ENCODE results near the gene CLCN3.

The CLCN3 gene

DNA sequence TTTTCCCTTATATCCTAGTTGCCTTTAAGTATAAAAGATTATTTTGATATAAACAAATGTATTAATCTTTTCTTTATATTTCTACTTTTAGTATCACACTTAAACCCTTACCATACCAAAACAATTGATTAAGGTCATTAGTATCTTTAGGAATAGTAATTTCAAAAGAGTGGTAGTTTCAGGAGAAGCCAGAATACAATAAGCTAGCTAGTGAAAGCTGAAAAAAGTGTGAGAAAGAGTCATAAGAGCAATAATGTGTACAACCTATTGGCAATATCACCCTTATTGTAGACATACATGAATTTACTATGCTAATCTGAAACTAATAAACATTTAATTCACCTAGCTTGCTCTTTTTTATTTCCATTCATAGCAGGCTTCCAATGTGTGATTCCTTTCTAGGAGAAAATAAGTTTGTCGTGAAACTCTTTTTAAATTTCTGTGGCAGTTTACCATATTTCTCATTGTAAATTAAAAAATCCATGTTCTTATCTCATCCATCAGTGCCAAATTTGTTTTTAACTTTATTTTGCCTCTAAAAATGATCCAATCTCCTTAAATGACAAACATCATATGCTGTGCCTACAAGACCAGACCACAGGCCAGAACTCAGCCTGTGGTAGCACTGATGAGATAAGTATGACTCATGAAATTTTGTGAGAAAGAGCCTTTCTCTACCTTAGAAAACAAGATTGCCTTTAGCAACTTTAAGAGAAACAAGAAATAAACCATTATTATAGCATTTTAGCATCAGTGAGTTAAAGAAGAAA, 16.1 kb upstream of the CLCN3 start:
- no peaks in the 10 kb centered on the region for H3K4me1 ChIP-seq (ENCODE audit: control insufficient read depth, insufficient read depth, low read length)
- H3K4me3 ChIP-seq (ENCODE audit: low read length) = no peak overlapping the region
- no peak overlapping the region for H3K9ac ChIP-seq (ENCODE audit: low read length)
- no peaks in the 10 kb centered on the region for H3K36me3 ChIP-seq (ENCODE audit: control insufficient read depth, insufficient read depth, low read length)
- no peaks in the 10 kb centered on the region for H3K27me3 ChIP-seq (ENCODE audit: control insufficient read depth, insufficient read depth, low read length)
- no peaks in the 10 kb centered on the region for H3K9me3 ChIP-seq (ENCODE audit: control insufficient read depth, low read length)

DNA sequence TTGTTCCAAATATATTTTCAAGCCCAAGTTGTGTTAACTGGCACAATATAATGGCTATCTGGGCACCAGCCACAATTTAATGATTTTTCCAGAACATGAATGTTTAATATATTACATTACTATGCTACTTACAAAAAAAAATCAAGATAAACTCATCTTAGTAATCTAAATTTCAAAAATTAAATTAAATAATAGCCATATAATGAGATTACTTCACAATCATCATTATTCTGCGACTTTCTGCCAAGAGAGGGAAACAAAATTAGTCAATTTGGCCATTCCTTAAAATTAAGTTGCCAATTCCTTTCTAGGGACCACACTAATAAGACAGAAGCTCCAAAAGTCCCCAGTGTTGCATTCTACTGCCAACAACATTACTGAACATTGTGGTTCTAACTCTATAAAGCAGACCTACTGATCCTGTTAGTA, 15.5 kb upstream of the CLCN3 start:
- Histone ChIP-seq H3K36me3 (ENCODE audit: control insufficient read depth, insufficient read depth, low read length) (no peaks in the 10 kb centered on the region), H3K27me3 (ENCODE audit: control insufficient read depth, insufficient read depth, low read length) (no peaks in the 10 kb centered on the region), H3K9ac (ENCODE audit: low read length) (no peak overlapping the region), H3K4me3 (ENCODE audit: low read length) (no peak overlapping the region), H3K9me3 (ENCODE audit: control insufficient read depth, low read length) (no peaks in the 10 kb centered on the region), H3K4me1 (ENCODE audit: control insufficient read depth, insufficient read depth, low read length) (no peaks in the 10 kb centered on the region)

DNA sequence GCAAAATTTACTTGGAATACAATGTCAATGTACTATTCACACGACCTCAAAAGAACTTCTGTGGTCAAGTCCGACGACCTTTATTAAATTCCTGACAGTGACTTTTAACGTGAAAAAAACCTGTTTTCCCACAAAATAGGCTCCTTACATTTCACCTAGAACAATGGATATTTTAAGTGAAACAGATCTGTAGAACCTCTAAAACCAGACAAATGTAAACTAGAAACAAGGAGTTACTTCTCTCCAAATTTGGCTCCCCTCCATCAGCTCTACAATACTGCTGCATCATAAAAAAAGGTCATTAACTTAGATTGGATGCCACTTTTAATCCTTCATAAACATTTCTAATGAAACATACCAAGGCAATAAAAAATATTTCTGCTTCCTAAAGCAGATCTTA, 9.2 kb upstream of the CLCN3 start:
- no peak overlapping the region for H3K4me3 ChIP-seq (ENCODE audit: low read length)
- H3K4me1 ChIP-seq (ENCODE audit: control insufficient read depth, insufficient read depth, low read length) = peaks cover 7% of the 10 kb centered on the region
- no peaks in the 10 kb centered on the region for H3K36me3 ChIP-seq (ENCODE audit: control insufficient read depth, insufficient read depth, low read length)
- no peak overlapping the region for H3K9ac ChIP-seq (ENCODE audit: low read length)
- H3K27me3 ChIP-seq (ENCODE audit: control insufficient read depth, insufficient read depth, low read length) = no peaks in the 10 kb centered on the region
- H3K9me3 ChIP-seq (ENCODE audit: control insufficient read depth, low read length) = no peaks in the 10 kb centered on the region

DNA sequence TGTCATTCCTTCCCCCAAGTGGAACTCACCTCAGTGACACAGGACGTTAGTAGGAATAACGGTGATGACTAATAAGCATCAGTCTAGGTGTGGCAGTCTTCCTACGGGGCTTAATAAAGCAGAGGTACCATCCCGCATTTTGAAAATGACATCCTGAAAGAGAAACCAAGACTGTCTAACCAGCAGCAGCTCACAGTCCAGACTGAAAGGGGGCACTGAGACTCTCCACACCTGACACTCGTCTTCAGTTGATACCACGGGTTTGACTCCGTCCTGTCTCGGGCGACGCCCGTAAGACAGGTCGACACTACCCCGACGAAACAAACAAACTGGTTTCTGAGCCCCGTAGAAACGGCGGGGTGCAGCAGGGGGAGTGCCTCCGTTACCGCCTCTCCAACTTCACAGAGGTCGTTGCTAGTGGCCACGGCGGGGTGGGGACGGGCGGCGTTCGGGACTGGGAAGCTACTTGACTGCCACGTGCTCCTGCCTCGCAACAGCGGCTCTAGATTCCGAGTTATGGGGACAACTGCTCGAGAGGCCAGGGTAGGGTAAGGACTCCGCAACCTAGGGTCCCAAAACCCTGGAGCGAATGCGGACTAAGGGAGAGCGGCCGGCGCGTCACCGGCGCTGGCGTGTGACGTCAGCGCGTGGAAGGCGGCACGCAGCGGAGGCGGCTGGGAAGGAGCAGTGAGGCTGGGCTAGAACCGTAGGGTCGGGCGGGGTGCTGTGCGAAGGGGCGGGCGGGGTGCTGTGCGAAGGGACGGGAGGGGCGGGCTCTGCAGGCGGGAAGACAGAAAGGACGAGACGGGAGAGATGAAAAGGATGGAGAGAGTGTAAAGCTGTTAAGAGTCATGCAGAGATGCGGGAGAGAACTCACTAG, 8.1 kb upstream of the CLCN3 start, which contains the start of gene NEK1:
Gene NEK1, minus strand, starts transcription at position 593 of the 880 bp plus-strand sequence. CDS start 9,953 bp downstream, outside the sequence.
- Histone ChIP-seq H3K27me3 (ENCODE audit: control insufficient read depth, insufficient read depth, low read length) (no peaks in the 10 kb centered on the region), H3K36me3 (ENCODE audit: control insufficient read depth, insufficient read depth, low read length) (no peaks in the 10 kb centered on the region), H3K9me3 (ENCODE audit: control insufficient read depth, low read length) (no peaks in the 10 kb centered on the region), H3K4me3 (ENCODE audit: low read length) (peak within 1 kb of the TSS; percentile 96), H3K4me1 (ENCODE audit: control insufficient read depth, insufficient read depth, low read length) (peaks cover 7% of the 10 kb centered on the region), H3K9ac (ENCODE audit: low read length) (peak within 1 kb of the TSS; percentile 87)

DNA sequence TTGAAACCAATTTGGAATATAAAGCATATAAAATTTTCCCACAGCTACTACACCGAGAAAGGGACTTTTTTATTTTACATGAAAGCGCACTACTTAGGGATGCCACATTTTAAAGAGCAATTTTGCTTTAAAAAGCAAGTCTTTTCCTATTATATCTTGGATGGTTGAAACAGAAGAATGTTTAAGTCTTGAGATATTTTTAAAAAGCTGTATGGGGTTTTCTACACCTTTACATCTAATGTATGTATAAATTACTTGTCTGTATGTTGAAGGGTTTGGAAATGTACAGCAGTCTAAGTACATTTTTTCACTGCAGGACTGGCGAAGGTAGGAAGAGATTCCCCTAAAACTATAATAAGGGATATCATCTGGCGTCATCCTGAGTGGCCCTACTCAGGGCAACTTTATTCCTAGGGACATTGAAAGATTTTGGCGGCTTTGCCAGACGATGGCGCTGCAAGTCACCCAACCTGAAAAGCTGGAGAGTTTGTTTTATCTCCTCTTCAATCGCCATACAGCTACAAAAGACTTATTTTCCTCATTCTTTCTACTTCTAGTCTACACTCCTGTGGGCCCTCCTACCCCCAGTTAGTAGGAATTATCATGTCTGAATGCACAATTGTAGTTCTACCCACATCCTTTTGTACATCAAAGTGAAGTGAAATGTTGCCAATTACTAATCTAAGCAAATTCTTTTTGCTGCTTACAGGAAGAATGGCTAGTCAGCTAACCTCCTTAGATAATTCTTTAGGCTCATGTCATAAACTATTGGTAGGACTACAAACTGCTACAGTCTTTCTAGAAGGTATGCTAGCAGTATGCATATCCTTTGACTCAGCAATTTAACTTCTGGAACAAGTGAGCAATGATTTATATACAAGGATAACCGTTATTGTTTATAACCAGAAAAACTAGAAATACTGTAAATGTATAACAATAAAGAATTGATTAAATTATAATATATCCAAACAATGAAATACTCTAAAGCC, 7.2 kb upstream of the CLCN3 start:
- H3K36me3 ChIP-seq (ENCODE audit: control insufficient read depth, insufficient read depth, low read length) = no peaks in the 10 kb centered on the region
- peak overlapping the region; percentile 87 for H3K9ac ChIP-seq (ENCODE audit: low read length)
- peak overlapping the region; percentile 3 for H3K4me3 ChIP-seq (ENCODE audit: low read length)
- H3K4me1 ChIP-seq (ENCODE audit: control insufficient read depth, insufficient read depth, low read length) = peaks cover 7% of the 10 kb centered on the region
- H3K9me3 ChIP-seq (ENCODE audit: control insufficient read depth, low read length) = no peaks in the 10 kb centered on the region
- no peaks in the 10 kb centered on the region for H3K27me3 ChIP-seq (ENCODE audit: control insufficient read depth, insufficient read depth, low read length)

- peaks cover 7% of the 10 kb centered on the region for H3K4me1 ChIP-seq (ENCODE audit: control insufficient read depth, insufficient read depth, low read length)
- no peak overlapping the region for H3K4me3 ChIP-seq (ENCODE audit: low read length)
- H3K36me3 ChIP-seq (ENCODE audit: control insufficient read depth, insufficient read depth, low read length) = no peaks in the 10 kb centered on the region
These were observed 4.8 kb upstream of the CLCN3 start for GRCh38 chr4:169615467-169616106.

DNA sequence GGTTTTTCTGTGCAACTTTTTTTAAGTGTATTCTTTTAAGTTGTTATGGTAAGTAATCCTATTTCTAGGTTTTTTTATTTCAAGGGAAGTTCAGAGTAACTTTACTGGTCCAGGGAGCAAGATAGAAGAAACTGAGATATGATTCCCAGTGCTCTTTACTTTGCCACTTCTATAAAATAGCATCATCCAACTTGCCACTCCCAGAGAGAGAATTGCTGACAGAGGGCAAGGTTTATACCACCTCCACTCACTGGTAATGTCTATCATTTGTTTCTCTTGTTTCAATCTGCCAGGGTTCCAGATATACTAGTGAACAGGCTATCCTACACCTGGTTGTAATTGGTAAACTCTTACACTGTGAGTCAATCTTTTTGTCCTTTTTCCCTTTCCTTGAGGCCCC, 3.5 kb upstream of the CLCN3 start:
- Histone ChIP-seq H3K9ac (ENCODE audit: low read length) (no peak overlapping the region), H3K4me3 (ENCODE audit: low read length) (no peak overlapping the region)

More at GRCh38 chr4:169615467-169616106, 4.8 kb upstream of the CLCN3 start:
- H3K27me3 ChIP-seq (ENCODE audit: control insufficient read depth, insufficient read depth, low read length) = no peaks in the 10 kb centered on the region
- H3K9ac ChIP-seq (ENCODE audit: low read length) = no peak overlapping the region
- H3K9me3 ChIP-seq (ENCODE audit: control insufficient read depth, low read length) = no peaks in the 10 kb centered on the region

GRCh38 chr4:169617306-169617705, 3.1 kb upstream of the CLCN3 start:
- Histone ChIP-seq H3K9me3 (ENCODE audit: control insufficient read depth, low read length) (no peaks in the 10 kb centered on the region), H3K4me1 (ENCODE audit: control insufficient read depth, insufficient read depth, low read length) (peaks cover 7% of the 10 kb centered on the region), H3K36me3 (ENCODE audit: control insufficient read depth, insufficient read depth, low read length) (no peaks in the 10 kb centered on the region), H3K4me3 (ENCODE audit: low read length) (no peak overlapping the region), H3K9ac (ENCODE audit: low read length) (no peak overlapping the region), H3K27me3 (ENCODE audit: control insufficient read depth, insufficient read depth, low read length) (no peaks in the 10 kb centered on the region)

More for the DNA sequence above, 3.5 kb upstream of the CLCN3 start:
- Histone ChIP-seq H3K27me3 (ENCODE audit: control insufficient read depth, insufficient read depth, low read length) (no peaks in the 10 kb centered on the region), H3K9me3 (ENCODE audit: control insufficient read depth, low read length) (no peaks in the 10 kb centered on the region), H3K4me1 (ENCODE audit: control insufficient read depth, insufficient read depth, low read length) (peaks cover 7% of the 10 kb centered on the region), H3K36me3 (ENCODE audit: control insufficient read depth, insufficient read depth, low read length) (no peaks in the 10 kb centered on the region)

GRCh38 chr4:169618286-169618685, 2.1 kb upstream of the CLCN3 start:
- no peak overlapping the region for H3K9ac ChIP-seq (ENCODE audit: low read length)
- no peaks in the 10 kb centered on the region for H3K36me3 ChIP-seq (ENCODE audit: control insufficient read depth, insufficient read depth, low read length)
- H3K9me3 ChIP-seq (ENCODE audit: control insufficient read depth, low read length) = no peaks in the 10 kb centered on the region
- no peak overlapping the region for H3K4me3 ChIP-seq (ENCODE audit: low read length)
- H3K27me3 ChIP-seq (ENCODE audit: control insufficient read depth, insufficient read depth, low read length) = no peaks in the 10 kb centered on the region
- peaks cover 3% of the 10 kb centered on the region for H3K4me1 ChIP-seq (ENCODE audit: control insufficient read depth, insufficient read depth, low read length)

GRCh38 chr4:169618986-169619385, 1.4 kb upstream of the CLCN3 start:
- H3K9me3 ChIP-seq (ENCODE audit: control insufficient read depth, low read length) = no peaks in the 10 kb centered on the region
- no peak overlapping the region for H3K4me3 ChIP-seq (ENCODE audit: low read length)
- no peaks in the 10 kb centered on the region for H3K27me3 ChIP-seq (ENCODE audit: control insufficient read depth, insufficient read depth, low read length)
- H3K36me3 ChIP-seq (ENCODE audit: control insufficient read depth, insufficient read depth, low read length) = no peaks in the 10 kb centered on the region
- no peaks in the 10 kb centered on the region for H3K4me1 ChIP-seq (ENCODE audit: control insufficient read depth, insufficient read depth, low read length)
- H3K9ac ChIP-seq (ENCODE audit: low read length) = no peak overlapping the region

DNA sequence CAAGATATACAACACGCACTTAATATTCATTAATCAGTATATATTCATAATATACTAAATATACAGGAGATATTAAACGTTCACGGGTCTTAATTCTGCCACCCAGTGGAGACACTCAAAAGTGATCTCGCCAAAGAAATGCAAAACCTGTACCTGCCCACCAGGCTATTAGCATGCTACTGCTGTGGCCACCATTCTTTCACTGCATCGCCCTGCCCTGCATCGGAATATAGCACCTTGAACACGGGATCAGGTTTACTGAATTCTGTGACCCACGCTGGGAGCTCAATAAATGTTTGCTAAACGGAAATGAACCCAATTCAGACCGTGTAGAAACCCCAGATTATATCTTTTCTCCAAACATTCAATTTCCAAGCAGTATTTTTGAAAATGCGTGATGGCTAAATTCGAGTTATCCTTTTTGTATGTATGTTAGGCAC, 840 bp upstream of the CLCN3 start:
- H3K36me3 ChIP-seq (ENCODE audit: control insufficient read depth, insufficient read depth, low read length) = no peaks in the 10 kb centered on the region
- no peaks in the 10 kb centered on the region for H3K27me3 ChIP-seq (ENCODE audit: control insufficient read depth, insufficient read depth, low read length)
- no peaks in the 10 kb centered on the region for H3K4me1 ChIP-seq (ENCODE audit: control insufficient read depth, insufficient read depth, low read length)
- H3K4me3 ChIP-seq (ENCODE audit: low read length) = peak overlapping the region; percentile 95
- H3K9me3 ChIP-seq (ENCODE audit: control insufficient read depth, low read length) = no peaks in the 10 kb centered on the region
- H3K9ac ChIP-seq (ENCODE audit: low read length) = peak overlapping the region; percentile 95

All from mucosa of stomach (tissue), 1 donor.